Measurements from ENCODE around the gene ADORA2B. TPM values are rescaled to one million over a fixed set of nuclear protein-coding genes. Genes with fewer than 3 reads are reported as not detected.
"Not testable (repeated sequence)": the region's sequence is repeated elsewhere in the genome, so short reads cannot be mapped to it uniquely, and the experiment has no call there.

The ADORA2B gene
- total and polyA plus RNA-seq, 2 of the 4 experiments (the other 2 are of a cell fraction) = 5.2 to 5.5 TPM

DNA sequence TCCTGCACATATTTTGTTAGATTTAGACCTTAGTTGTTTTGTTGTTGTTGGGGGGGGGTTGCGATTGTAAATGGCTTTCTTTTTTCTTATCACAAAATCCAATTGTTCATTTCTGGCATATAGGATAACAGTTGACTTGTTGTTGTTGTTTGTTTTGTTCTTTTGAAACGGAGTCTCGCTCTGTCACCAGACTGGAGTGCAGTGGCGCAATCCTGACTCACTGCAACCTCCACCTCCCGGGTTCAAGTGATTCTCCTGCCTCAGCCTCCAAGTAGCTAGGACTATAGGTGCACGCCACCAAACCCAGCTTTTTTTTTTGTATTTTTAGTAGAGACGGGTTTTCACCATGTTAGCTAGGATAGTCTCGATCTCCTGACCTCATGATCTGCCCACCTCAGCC, 39.7 kb upstream of the ADORA2B start:
- WGBS, 2 experiments (ENCODE audit: extremely low coverage in 2 of 2, insufficient read length in 1 of 2) = no CpG with 5 or more reads among the region's 8 CpGs
- H2AFZ ChIP-seq (replicated peaks; ENCODE audit: low read length, poor library complexity); H3K27ac ChIP-seq (ENCODE audit: insufficient read depth, low read length); H4K20me1 ChIP-seq (ENCODE audit: insufficient read depth, low read length); H3K4me2 ChIP-seq (ENCODE audit: low read depth, low read length); H3K56ac ChIP-seq (ENCODE audit: extremely low read depth, insufficient read depth, low read length); H3K9ac ChIP-seq (ENCODE audit: low read depth, low read length); in situ Hi-C loops (cut with MboI; ENCODE audit: low sequenced_read_pairs); H4K5ac ChIP-seq (ENCODE audit: low read depth, low read length); H2AK9ac ChIP-seq (replicated peaks; ENCODE audit: low read depth, low read length, poor library complexity); H3K9me1 ChIP-seq (ENCODE audit: insufficient read depth, low read length); H3K36me3 ChIP-seq (ENCODE audit: control insufficient read depth, insufficient read depth, low read length); H3K27me3 ChIP-seq (ENCODE audit: control insufficient read depth, insufficient read depth, low read length); intact Hi-C loops (cut with micrococcal nuclease); H3K23ac ChIP-seq (ENCODE audit: low read depth, low read length); H3K79me1 ChIP-seq (ENCODE audit: low read depth in 1 of 2, low read length in 2 of 2); ATAC-seq (ENCODE audit: low read depth); H3K4me1 ChIP-seq (ENCODE audit: control insufficient read depth, insufficient read depth, low read length); H4K91ac ChIP-seq (ENCODE audit: insufficient read depth, low read depth, low read length); H2BK15ac ChIP-seq (ENCODE audit: low read depth, low read length); H2AK5ac ChIP-seq (ENCODE audit: low read depth, low read length); H3K18ac ChIP-seq (ENCODE audit: low read depth, low read length); H3K4me3 ChIP-seq (ENCODE audit: insufficient read depth, low read depth, low read length); H2BK5ac ChIP-seq (ENCODE audit: low read depth, low read length, poor library complexity, severe bottlenecking); H4K8ac ChIP-seq (ENCODE audit: low read depth in 2 of 2, low read length in 2 of 2); DNase-seq; H3K4ac ChIP-seq (ENCODE audit: low read depth, low read length); H3K14ac ChIP-seq (replicated peaks; ENCODE audit: low read depth, low read length); BruUV-seq (replicated peaks); H2BK20ac ChIP-seq (ENCODE audit: low read depth, low read length); H2BK120ac ChIP-seq (ENCODE audit: low read depth, low read length); H3K9me3 ChIP-seq (ENCODE audit: control insufficient read depth, insufficient read depth, low read length); dilution Hi-C loops (cut with HindIII; ENCODE audit: low sequenced_read_pairs, unreplicated experiment): not testable (repeated sequence)
- ChIA-PET POLR2A (ENCODE audit: unreplicated experiment) (interaction anchor here (0.6 kb wide), 1 partner anchor 14 kb away, joined by 5 read pairs; no protein-coding TSS in a partner anchor), CTCF (interaction anchor here (1.3 kb wide), 1 partner anchor 11 kb away, joined by 5 read pairs; no protein-coding TSS in a partner anchor)

All from IMR-90 (cell line).